ENCODE results near the gene RASGRF1. TPM values are rescaled to one million over a fixed set of nuclear protein-coding genes. Genes with fewer than 3 reads are reported as not detected.

The RASGRF1 gene
- total and polyA plus RNA-seq, 9 of the 15 experiments (the other 6 are each of a cell fraction or from before 2014, with no cell fraction given): 0.03 to 0.58 (median 0.06) TPM; not detected in 1

- TF ChIP-seq ZBTB11 (CRISPR knock-in tag; IDR thresholded peaks at IDR 0.05): no peak
- TF ChIP-seq TCF7L2 (IDR thresholded peaks at IDR 0.05; ENCODE audit: low read depth, low read length): no peak
- TF ChIP-seq ZNF124 (CRISPR knock-in tag; IDR thresholded peaks at IDR 0.05): no peak
- TF ChIP-seq ARID3B (CRISPR knock-in tag; IDR thresholded peaks at IDR 0.05; ENCODE audit: borderline replicate concordance): no peak
- TF ChIP-seq ETV5 (CRISPR knock-in tag; IDR thresholded peaks at IDR 0.05; ENCODE audit: low read depth): no peak
- TF ChIP-seq ZNF584 (CRISPR knock-in tag; IDR thresholded peaks at IDR 0.05; ENCODE audit: low read depth): no peak
- no peak for TF ChIP-seq CEBPB (tag; IDR thresholded peaks at IDR 0.05)
- TF ChIP-seq PHB (CRISPR knock-in tag; IDR thresholded peaks at IDR 0.05): no peak
- TF ChIP-seq KDM4B (IDR thresholded peaks at IDR 0.05; ENCODE audit: borderline replicate concordance in 2 of 2, low read depth in 1 of 2): no peak
- no peak for TF ChIP-seq ARID1B (IDR thresholded peaks at IDR 0.05)
These were observed 6.1 kb downstream of the RASGRF1 start (continued) for GRCh38 chr15:79084308-79084968.
